HepG2 (cell line): Measurements from ENCODE around the gene OR2W1. TPM values are rescaled to one million over a fixed set of nuclear protein-coding genes. Genes with fewer than 3 reads are reported as not detected.

Experiments used
- ATAC-seq: fragments of 200-7000 bp; cut with Tn5 transposase; 3 replicates; pipeline ENCODE4 v1.9.1; 2020; ENCODE audit warnings: mild to moderate bottlenecking, moderate library complexity
- BruUV-seq: library from RNA; stranded (reverse); fragments of 400-500 nt; replicated peaks from 2 replicates; lab custom pipeline; 2021; lab: Mats Ljungman, UMichigan
- CTCF ChIA-PET: fragments of 300-600 bp; formaldehyde crosslinking; extraction: SDS; loops from one replicate; lab custom pipeline; 2021; ENCODE audit warnings: low total read pairs, inconsistent platforms, low intra/inter-chr PET ratio; lab: Yijun Ruan, JAX
- POLR2A ChIA-PET: fragments of 350-600 bp; sonication (Branson Sonifier 250); formaldehyde crosslinking; loops from one replicate; lab custom pipeline; 2020; ENCODE audit warnings: antibody characterized with exemption, inconsistent platforms; lab: Yijun Ruan, JAX
- DNase-seq: peaks from one replicate; pipeline ENCODE4 v3.0.0-alpha.2; 2015; ENCODE audit warnings: low spot score
- FAIRE-seq: peaks from 3 replicates; lab custom pipeline; 2011; peaks lifted over from hg19 to GRCh38; lab: Jason Lieb, UNC
- H2AFZ ChIP-seq: one replicate; pipeline ENCODE4 v1.6.1; 2011; ENCODE audit warnings: low read length, inconsistent platforms
- H3K27ac ChIP-seq: fragments of 300-600 bp; 3 replicates; pipeline ENCODE4 v1.8.0; 2011; ENCODE audit warnings: mixed run types, mild to moderate bottlenecking, mixed read lengths, low read length, inconsistent platforms; ENCODE audit not compliant: insufficient read depth; ENCODE audit errors: extremely low read length
- H3K27me3 ChIP-seq, 2 experiments: fragments of 200-600 bp in 1 of 2; 2 replicates in 1 of 2; 3 replicates in 1 of 2; pipeline versions ENCODE4 v1.6.0 to v1.8.0; 2011; ENCODE audit warnings: low read length in 2 of 2, mild to moderate bottlenecking in 2 of 2, moderate library complexity in 2 of 2, inconsistent platforms in 1 of 2; ENCODE audit not compliant: insufficient read depth in 2 of 2, control insufficient read depth in 1 of 2
- H3K36me3 ChIP-seq, 2 experiments: fragments of 200-600 bp in 1 of 2; replicated peaks in 1 of 2; 2 replicates in 1 of 2; 3 replicates in 1 of 2; pipeline versions ENCODE4 v1.5.1 to v1.8.0; 2011; ENCODE audit warnings: low read length in 2 of 2, inconsistent platforms in 1 of 2; ENCODE audit not compliant: insufficient read depth in 2 of 2, control insufficient read depth in 1 of 2
- H3K4me1 ChIP-seq: 2 replicates; pipeline ENCODE4 v1.5.1; 2012; ENCODE audit warnings: low read length, inconsistent platforms; ENCODE audit not compliant: insufficient read depth
- H3K4me2 ChIP-seq: 2 replicates; pipeline ENCODE4 v1.6.0; 2011; ENCODE audit warnings: low read depth, low read length, inconsistent platforms
- H3K4me3 ChIP-seq, 3 experiments: fragments of 200-600 bp in 1 of 3; sonication (generic), shearing (Covaris generic) in 1 of 3; replicated peaks in 1 of 3; 2 replicates each; pipeline ENCODE4 v1.5.1; 2011 to 2016; ENCODE audit warnings: low read length in 3 of 3, inconsistent platforms in 2 of 3, low read depth in 2 of 3, mild to moderate bottlenecking in 2 of 3, control low read depth in 1 of 3, mixed read lengths in 1 of 3; ENCODE audit not compliant: insufficient read depth in 1 of 3
- H3K79me2 ChIP-seq: one replicate; pipeline ENCODE4 v1.6.1; 2011; ENCODE audit warnings: low read length, inconsistent platforms; ENCODE audit not compliant: insufficient read depth
- H3K9ac ChIP-seq: 2 replicates; pipeline ENCODE4 v1.6.0; 2011; ENCODE audit warnings: mild to moderate bottlenecking, low read depth, low read length, inconsistent platforms; ENCODE audit not compliant: insufficient read depth
- H3K9me3 ChIP-seq: 2 replicates; pipeline ENCODE4 v1.5.1; 2012; ENCODE audit warnings: mild to moderate bottlenecking, low read length
- H4K20me1 ChIP-seq: 2 replicates; pipeline ENCODE4 v1.6.0; 2011; ENCODE audit warnings: inconsistent platforms, mild to moderate bottlenecking, low read length, moderate library complexity; ENCODE audit not compliant: insufficient read depth
- HNRNPUL1 ChIP-seq: fragments of 200-400 bp; formaldehyde crosslinking; IDR thresholded peaks from 2 replicates; pipeline ENCODE4 v1.6.1; 2017; ENCODE audit warnings: low read depth, mild to moderate bottlenecking, low read length, moderate library complexity
- PPARG ChIP-seq: conservative IDR thresholded peaks from 2 replicates; pipeline ENCODE4 v1.6.1; 2016; ENCODE audit warnings: missing biosample characterization, missing genetic modification reagents
- RARA ChIP-seq: IDR thresholded peaks from 2 replicates; pipeline ENCODE4 v1.6.1; 2016; ENCODE audit warnings: missing genetic modification reagents, missing compliant biosample characterization
- ZNF629 ChIP-seq: sonication (generic); formaldehyde crosslinking; conservative IDR thresholded peaks from 2 replicates; pipeline ENCODE4 v1.5.0; 2020; ENCODE audit warnings: missing genetic modification reagents
- ZSCAN12 ChIP-seq: sonication (generic); formaldehyde crosslinking; IDR thresholded peaks from 2 replicates; pipeline ENCODE4 v1.9.0; 2021; ENCODE audit warnings: mild to moderate bottlenecking, missing genetic modification reagents
- WGBS: methylation state at CpG from one replicate; pipeline ENCODE4 v1.1.6; 2017; ENCODE audit warnings: low lambda C conversion rate; 5-methylcytosine and 5-hydroxymethylcytosine counted together
- in situ Hi-C: cut with HindIII; loops from 2 replicates; pipeline ENCODE4 v1.10.0; 2017; ENCODE audit warnings: low pct_unique_long_range_greater_than_20kb; ENCODE audit not compliant: extremely low pct_ligation_motif_present
- intact Hi-C: fragments of 100-400 bp; cut with micrococcal nuclease; formaldehyde crosslinking; loops from one replicate; pipeline ENCODE4 v1.10.0; 2022; ENCODE audit not compliant: unreplicated experiment
- polyA plus RNA-seq, 8 experiments: library from polyadenylated mRNA; depleted of rRNA in 3 of 8; stranded (reverse) in 7 of 8; unstranded in 1 of 8; fragments of >200 nt; fragmentation: Illumina TruSeq in 4 of 8; extraction: Trizol in 4 of 8; gene quantifications; 2 replicates each; pipeline versions ENCODE4 v1.2.1 to v1.2.3, GENCODE V29; 2011 to 2016; ENCODE audit warnings: low read depth in 4 of 8, missing spikeins in 1 of 8, mixed read lengths in 1 of 8; ENCODE audit not compliant: insufficient read depth in 1 of 8
- total RNA-seq, 5 experiments: library from RNA; depleted of rRNA; stranded (reverse); fragments of >200 nt; fragmentation: Illumina TruSeq; extraction: Trizol; gene quantifications; 2 replicates each; pipeline ENCODE4 v1.2.3, GENCODE V29; 2016; ENCODE audit warnings: low read depth in 1 of 5
- TF ChIP-seq, protein P1 (sequence below): sonication (generic); formaldehyde crosslinking; IDR thresholded peaks from 2 replicates; pipeline ENCODE4 v1.5.0; 2020; ENCODE audit warnings: missing genetic modification reagents, mild to moderate bottlenecking, borderline replicate concordance

Gene OR2W1
- total and polyA plus RNA-seq, 2 of the 13 experiments (the other 11 are each of a cell fraction or from before 2014, with no cell fraction given) = not detected

DNA sequence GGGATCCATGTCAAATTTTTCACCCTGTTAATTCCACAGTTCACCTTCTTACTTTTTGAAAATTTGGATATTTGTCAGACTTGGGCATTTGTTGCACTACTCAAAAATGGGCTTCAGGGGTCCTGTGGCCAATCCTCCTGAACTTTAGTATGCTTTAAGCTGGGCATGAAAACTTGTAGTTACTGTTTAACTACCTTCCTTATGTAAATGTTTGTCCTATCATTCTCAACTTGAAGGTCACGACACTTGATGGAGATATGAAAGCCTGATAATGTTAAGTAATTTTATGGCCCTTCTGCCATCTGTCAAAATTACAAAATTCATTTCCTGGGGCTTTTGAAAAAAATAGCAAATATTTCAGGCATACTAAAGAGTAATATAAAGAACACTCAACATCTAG is 35.6 kb downstream of the OR2W1 start (continued):
- no peak for TF ChIP-seq ZSCAN12 (CRISPR knock-in tag)
- TF ChIP-seq HNRNPUL1 = peak; percentile 71; the same call in 1 of the 2 replicates
- peak; percentile 34; the same call in 1 of the 2 replicates for TF ChIP-seq RARA (CRISPR knock-in tag)
- 0 out of 2 replicates have a peak, but pooled peaks have one; percentile 35 for TF ChIP-seq PPARG (CRISPR knock-in tag)
- TF ChIP-seq, all 625 proteins: peak for 16

DNA sequence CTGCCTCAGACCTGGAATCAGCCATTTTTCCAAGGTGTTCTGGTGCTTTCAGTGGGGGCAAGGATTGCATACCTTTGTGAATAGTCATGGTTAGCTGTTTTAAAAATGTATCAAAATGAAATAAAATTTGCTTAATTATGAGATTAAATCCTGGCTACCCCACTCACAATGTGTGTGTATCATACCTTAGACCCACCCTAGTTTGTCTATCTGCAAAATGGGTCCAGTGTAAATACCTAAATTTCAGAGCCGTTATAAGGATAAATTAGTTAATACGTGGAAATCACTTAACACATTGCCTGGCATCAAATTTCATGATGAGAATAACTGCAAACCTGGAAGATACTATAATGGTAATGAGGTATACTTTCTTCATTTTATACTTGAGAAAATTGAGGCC is 36.9 kb downstream of the OR2W1 start:
- Histone ChIP-seq H3K27ac (no peak overlapping the region), H3K4me3 (no peak overlapping the region), H3K79me2 (no peaks in the 10 kb centered on the region), H3K36me3 (no peaks in the 10 kb centered on the region), H3K9ac (no peak overlapping the region), H3K4me2 (no peak overlapping the region), H3K9me3 (no peaks in the 10 kb centered on the region), H2AFZ (no peak overlapping the region), H3K27me3 (no peaks in the 10 kb centered on the region; a peak in 2 of 5 replicates), H3K4me1 (peaks cover 21% of the 10 kb centered on the region)
- in situ Hi-C loops = no loop called here
- no TSS peak for BruUV-seq
- ChIA-PET CTCF (no interaction called here), POLR2A (no interaction called here)
- WGBS = 40% methylated on average over 2 of the region's 2 CpGs
- no peak for ATAC-seq
- intact Hi-C loops = no loop called here
- peak; percentile 51; the same call in 1 of the 2 replicates for TF ChIP-seq ZNF629 (CRISPR knock-in tag)
- TF ChIP-seq, protein P1, sequence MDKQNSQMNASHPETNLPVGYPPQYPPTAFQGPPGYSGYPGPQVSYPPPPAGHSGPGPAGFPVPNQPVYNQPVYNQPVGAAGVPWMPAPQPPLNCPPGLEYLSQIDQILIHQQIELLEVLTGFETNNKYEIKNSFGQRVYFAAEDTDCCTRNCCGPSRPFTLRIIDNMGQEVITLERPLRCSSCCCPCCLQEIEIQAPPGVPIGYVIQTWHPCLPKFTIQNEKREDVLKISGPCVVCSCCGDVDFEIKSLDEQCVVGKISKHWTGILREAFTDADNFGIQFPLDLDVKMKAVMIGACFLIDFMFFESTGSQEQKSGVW (CRISPR knock-in tag) = no peak
- TF ChIP-seq, all 625 proteins: peak for 1
- DNase-seq (no peak), FAIRE-seq (no peak)
- H4K20me1 ChIP-seq = no peaks in the 10 kb centered on the region
